GM19099 (cell line): ENCODE results near the gene HOTAIR.

Experiments used
- POLR2A ChIP-seq: IDR thresholded peaks from 3 replicates; pipeline ENCODE4 v1.6.1; 2011; ENCODE audit warnings: low read depth; ENCODE audit not compliant: insufficient read length; ENCODE audit errors: extremely low read depth

HOTAIR gene

DNA sequence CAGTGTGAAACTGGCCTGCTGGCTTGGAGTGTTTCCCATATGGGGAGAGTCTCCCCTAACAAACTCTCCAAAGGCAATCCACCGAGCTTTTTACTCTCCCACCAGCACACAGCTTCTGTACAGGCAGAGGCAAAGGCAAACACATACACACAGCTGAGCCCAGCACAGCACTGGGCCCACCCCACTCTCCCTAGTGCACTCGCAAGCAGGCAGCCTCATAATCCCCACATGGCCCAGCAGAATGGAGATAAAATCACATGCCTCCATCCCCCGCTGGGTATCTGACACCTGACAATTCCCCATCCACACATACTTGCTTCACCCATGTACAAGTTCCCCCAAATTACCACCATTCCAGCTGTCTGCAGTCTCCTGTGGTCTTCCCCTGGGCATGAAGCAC is 16.6 kb downstream of the HOTAIR start:
- no peak for TF ChIP-seq POLR2A

DNA sequence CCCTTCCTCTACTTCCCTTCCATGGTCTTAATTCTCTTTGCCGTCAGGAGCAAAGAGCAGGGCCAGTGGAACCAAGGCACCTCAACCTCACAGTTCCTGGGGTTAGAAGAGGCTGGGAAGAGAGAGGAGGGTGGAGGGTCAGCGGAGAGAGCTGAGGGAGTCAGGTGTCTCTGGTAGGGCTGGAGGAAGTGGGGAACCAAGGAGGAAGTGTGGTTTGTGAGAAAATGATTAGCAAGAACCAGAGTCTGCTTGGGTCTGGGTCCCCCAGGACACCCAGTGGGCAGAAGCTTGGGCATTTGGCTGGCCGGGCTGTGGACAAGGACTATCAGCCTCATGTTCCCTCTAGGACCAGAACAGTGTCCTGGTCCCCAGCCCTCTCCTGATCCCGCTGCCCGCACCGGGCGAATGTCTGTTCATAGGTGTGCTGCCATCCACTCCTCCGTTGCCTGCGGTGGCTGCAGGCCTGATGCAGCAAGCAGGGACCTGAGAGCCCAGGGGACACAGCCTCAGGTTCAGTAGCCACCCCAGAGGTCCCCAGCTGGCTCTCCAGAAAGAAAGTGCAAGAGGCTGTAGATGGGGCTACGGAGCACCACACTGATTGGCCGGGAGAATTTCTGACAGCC is 17.7 kb downstream of the HOTAIR start:
- no peak for TF ChIP-seq POLR2A

DNA sequence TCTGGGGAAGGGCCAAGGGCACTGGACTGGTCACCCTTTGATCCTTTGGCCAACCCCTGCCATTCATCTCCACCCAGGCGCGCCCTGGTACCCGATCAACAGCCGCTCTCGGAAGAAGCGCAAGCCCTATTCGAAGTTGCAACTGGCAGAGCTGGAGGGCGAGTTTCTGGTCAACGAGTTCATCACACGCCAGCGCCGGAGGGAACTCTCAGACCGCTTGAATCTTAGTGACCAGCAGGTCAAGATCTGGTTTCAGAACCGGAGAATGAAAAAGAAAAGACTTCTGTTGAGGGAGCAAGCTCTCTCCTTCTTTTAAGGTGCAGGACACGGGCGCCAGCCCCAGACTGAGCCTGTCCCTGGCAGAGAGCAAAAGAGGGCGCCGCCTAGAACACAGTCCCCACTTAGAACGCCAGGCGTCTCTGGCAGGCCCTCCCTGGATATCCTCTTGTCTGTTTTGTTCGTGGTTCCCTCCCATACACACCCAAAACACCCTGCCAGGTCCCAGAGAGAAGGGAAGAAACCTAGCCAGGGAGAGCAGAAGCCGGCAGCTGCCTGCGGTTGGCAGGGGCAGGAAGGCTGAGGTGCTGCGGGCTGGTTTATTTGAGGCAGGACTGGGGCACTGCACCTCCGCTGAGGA is 18.4 kb downstream of the HOTAIR start:
- no peak for TF ChIP-seq POLR2A

DNA sequence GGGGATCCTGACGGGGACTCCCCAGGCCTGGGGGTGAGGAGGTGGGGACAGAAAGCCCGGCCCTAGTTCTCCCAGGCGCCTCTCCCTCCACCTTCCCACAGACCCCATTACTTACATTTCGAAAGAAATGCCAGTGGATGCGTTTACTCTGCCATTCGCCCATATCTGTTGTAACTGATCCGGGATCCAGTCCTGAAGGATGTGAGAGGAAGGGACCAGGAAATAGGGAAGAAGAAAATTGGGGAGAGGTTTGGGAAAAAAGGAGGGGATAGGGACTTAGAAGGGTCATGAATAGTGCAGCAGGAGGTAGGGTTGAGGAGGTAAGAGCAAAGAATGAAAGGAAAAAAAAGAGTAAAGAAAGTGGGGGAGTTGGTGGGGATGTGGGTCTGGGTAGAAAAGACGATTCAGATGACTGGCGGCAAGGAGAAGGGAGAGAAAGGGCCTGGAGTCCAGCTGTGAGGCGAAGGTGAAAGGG is 18.9 kb downstream of the HOTAIR start:
- no peak for TF ChIP-seq POLR2A

DNA sequence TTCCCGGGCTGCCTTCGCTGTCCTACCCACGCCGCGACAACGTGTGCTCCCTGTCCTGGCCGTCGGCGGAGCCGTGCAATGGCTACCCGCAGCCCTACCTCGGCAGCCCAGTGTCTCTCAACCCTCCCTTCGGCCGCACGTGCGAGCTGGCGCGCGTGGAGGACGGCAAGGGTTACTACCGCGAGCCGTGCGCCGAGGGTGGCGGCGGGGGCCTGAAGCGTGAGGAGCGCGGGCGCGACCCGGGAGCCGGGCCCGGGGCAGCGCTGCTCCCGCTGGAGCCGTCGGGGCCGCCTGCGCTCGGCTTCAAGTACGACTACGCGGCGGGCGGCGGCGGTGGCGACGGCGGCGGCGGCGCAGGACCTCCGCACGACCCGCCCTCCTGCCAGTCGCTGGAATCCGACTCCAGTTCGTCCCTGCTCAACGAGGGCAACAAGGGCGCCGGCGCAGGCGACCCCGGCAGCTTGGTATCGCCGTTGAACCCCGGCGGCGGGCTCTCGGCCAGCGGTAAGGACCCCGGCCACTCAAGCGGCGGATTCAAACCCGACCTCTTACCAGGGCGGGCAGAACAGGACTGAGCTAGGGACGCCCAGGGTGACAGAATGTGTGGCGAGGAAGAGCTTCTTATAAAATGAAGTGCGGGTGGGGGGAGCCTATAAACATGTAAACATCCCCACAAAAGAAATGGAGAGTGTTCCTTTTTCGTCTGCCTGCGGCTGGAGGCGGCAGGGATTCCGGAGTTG is 19.5 kb downstream of the HOTAIR start:
- no peak for TF ChIP-seq POLR2A

DNA sequence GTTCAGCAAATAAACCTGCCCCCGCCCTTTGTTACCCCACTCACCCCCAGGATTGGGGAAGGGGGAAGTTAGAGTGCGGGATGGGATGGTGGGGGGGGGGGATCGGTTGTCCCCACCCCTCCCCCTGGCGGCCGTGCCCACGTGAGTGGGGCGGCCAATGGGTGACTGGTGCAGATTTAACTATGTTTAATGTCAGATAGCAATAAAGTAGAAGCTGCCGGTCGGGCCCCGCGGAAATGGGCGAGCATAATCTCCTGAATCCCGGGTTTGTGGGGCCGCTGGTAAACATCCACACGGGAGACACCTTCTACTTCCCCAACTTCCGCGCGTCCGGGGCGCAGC is 20.1 kb downstream of the HOTAIR start, which contains the start of gene HOXC12:
Gene HOXC12, plus strand, starts transcription at position 210 of the 342 bp plus-strand sequence. Its CDS starts 27 bp downstream, at position 237.
- no peak for TF ChIP-seq POLR2A

DNA sequence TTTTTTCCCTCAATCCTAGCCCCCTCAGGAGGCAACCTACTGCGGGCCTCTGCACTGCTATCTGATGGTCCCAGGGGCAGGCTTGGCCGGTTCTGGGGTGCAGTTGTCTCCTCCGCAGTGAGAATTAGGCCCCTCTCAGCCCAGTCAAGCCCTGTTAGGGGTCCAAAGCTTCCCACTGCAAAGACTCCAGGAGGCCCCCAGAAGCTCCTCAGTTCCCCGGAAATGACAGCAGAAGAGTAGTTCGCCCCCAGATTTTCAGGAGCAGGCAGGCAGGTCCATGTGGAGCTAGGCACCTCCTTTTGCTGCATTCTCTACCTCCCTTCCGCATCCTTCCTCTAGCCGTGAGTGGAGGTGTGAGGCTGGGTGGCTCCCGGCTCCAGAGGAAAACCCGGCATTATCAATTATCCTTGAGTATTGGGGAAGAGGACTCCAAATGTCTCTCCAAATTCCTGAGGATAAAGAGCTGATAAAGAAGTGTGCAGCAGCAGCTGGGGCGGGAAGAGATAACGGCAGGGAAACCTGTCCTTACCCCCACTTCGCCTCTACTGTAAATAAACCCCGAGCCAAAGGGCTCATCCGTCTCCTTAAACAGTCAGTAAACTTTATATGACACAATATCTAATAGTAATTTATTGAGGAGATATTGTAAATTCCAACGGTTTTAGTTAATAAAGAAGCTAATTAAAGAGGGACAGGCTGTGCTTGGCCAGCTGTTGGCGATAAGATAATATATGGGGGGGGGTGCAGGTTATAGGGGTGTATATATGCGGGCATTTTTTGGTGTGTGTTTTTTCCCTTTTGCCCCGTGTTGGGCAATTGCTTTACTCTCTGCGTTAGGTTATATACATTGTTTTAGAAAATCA is 20.7 kb downstream of the HOTAIR start:
- no peak for TF ChIP-seq POLR2A

DNA sequence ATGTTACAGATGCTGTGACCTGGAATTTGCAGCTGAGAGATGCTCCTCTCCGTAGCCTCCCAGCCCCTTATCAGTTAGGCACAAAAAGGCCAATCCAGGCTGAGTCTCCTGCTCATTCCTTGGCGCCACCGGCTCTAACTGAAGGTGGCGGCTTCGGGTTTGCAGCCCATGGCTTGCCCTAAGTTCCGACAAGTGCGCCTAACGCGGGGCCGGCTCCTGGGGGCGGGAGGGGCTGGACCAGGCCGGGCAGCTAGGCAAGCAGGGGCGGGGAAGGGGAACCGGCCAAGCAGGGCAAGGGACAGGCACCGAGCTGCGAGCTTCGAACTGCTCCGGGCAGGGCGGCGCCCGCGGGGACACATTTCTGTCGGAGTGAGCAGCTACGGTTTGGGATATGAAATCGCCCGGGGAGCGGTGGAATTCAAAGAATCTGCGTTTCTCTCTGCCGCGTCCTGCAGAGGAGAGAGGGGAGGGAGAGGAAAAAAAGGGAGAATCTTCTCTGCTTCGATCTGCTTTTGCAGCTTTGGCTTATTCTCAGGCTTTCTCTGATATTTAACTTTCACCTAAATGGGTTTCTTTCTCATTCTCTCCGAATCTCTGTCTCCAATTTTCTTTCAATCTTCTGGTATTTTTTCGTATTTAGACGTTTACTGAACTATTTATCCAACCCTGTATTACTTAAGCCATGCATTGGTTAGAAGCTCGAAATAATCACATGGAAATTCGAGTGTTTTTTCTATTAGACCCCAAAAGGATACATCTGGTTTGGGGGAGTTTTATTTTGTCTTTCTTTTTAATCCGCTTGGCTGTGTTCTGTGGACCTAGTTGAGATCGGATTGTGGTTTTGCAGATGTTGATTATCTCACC is 21.7 kb downstream of the HOTAIR start:
- no peak for TF ChIP-seq POLR2A

DNA sequence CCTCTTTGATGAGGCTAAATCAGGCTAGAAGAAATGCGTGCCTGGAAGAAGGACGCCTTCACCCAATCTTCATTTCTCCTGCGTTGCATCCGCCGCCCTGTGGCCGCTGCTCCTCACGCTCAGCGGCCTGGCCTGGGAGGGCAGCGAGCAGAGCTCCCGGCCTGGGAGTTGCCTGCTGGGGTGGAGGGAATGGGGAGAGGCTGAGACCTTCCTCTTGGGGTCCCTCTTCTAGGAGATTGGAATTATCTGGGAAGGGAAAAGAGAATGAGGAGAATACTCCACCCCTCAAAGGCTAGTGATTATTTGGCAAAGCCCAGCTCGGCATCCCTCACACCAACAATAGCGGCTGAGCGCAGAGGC is 22.4 kb downstream of the HOTAIR start:
- no peak for TF ChIP-seq POLR2A

DNA sequence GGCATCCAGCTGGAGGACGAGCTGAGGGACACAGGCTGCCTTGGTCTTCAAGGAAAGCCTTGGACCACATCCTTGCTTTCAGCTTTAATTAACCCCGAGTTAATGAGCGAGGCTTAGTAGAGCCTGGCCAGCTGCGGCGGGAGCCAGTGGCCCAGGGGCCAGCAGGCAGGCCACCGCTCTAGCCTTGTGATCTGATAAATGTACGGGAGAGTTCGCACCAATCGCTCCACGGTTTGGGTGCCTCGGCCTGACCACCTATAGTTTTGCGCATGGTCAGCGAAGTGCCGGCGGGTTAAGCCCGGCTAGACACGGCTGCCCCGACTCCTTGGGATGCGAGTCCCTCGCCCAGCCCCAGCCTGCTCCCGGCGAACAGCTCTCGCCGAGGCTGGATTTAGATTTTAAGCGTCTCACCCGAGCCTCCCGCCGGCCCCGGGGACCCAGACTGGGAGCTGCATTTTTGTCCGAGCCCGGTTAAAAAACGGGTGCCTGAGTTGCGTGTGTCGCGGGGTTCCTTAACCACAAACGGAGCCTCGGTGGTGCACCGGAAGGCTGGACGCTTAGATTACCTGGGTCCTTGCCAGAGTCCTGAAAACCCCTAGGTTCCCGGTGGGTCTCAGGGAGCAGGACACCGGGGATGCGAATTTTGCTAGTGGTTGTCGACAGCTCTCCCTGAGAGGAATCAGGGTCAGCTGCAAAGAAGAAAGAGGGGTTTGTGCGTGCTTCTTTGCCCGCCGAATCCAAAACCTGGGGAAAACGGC is 23.0 kb downstream of the HOTAIR start:
- TF ChIP-seq POLR2A: no peak

DNA sequence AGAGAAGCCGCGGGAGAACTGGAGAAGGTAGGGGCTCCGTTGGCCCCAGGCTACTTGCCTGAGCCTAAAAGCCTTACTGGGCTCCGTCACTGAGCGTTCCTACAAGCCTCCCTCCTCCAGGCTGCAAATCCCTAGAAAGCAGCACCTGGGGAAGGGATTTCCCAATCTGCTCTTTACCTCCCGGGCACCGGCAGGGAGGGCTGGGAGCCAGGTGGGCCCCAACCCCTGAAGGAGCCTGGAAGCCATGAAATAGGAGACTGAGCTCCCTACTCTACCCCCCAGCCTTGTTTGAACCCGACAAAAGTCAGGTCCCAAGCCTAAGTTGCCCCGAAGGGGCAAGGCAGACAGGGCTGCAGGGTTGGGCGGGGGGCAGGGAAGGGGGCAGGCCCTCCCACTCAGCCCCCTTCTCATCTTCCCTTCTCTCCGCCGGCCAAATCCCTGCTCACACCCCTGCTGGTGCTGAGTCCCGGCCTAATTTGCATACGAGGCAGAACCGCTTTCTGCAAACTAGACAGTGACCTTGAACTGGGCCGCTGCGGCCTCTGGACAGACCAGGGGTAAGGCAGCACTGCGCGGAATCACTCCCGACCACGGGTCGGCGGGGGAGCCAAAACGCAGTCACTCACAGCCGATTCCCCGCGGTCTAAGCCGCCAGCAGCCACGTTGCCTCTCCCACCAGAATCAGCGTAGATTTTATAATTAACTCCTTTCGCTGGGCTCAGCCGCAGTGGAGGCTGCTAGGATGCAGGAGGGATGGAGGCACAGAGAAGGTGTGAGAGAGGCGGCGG is 23.8 kb downstream of the HOTAIR start:
- no peak for TF ChIP-seq POLR2A

DNA sequence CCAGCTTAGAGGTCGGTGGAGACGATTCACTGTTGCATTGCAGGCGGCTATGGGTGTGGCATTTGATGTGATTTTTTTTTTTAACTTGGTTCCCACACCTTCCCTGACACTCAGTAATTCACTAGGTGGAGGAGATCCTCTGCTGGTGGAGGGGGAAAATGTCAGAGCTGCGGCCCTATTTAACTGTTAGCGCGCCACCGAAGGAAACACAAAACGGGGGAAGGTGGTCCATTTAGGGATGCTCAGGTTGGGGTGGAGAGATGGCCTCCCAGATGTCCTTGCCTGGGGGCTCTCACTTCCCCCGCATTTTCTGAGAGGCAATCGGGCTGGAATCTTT is 24.3 kb downstream of the HOTAIR start:
- TF ChIP-seq POLR2A: no peak
